ENCODE data around the gene LSM14B. TPM values are rescaled to one million over a fixed set of nuclear protein-coding genes. Genes with fewer than 3 reads are reported as not detected.

Gene LSM14B
- total RNA-seq, 1 donor from 2014 or later: 67.8 TPM

DNA sequence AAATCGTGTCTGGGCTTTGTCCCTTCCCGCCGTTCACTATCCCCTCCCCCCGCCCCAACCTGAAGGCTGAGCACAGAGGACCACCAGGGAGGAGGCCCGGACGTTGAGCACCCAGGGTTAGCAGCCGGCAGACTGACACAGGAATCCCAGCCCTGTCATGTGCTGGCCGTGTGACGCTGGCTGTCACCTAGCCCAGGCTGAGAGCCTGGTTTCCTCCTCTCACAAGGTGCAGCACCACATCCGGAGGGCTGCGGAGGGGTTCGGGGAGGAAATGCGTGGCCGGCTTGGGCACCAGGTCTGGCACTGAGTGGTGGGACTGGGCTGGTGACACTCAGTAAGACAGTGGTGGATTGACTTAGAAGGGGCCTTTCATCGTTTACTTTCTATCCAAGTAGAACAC lies 4.6 kb upstream of the LSM14B start:
- no peak for DNase-seq (ENCODE audit: extremely low spot score, unreplicated experiment)
- no peak for TF ChIP-seq CTCF (IDR thresholded peaks at IDR 0.05)
- Mint-ChIP-seq H3K9me3 (ENCODE audit: unreplicated experiment) (no peaks in the 10 kb centered on the region), H3K4me1 (ENCODE audit: unreplicated experiment) (peaks cover 8% of the 10 kb centered on the region), H3K36me3 (ENCODE audit: unreplicated experiment) (no peaks in the 10 kb centered on the region), H3K27me3 (ENCODE audit: unreplicated experiment) (peaks cover 30% of the 10 kb centered on the region), H3K27ac (ENCODE audit: unreplicated experiment) (no peak overlapping the region), H3K4me3 (ENCODE audit: unreplicated experiment) (no peak overlapping the region)

GRCh38 chr20:62118113-62119043 lies 3.9 kb upstream of the LSM14B start:
- Mint-ChIP-seq H3K36me3 (ENCODE audit: unreplicated experiment) (no peaks in the 10 kb centered on the region), H3K27me3 (ENCODE audit: unreplicated experiment) (peaks cover 30% of the 10 kb centered on the region), H3K4me1 (ENCODE audit: unreplicated experiment) (peaks cover 10% of the 10 kb centered on the region), H3K27ac (ENCODE audit: unreplicated experiment) (no peak overlapping the region), H3K4me3 (ENCODE audit: unreplicated experiment) (no peak overlapping the region), H3K9me3 (ENCODE audit: unreplicated experiment) (no peaks in the 10 kb centered on the region)
- no peak for TF ChIP-seq CTCF (IDR thresholded peaks at IDR 0.05)
- no peak for DNase-seq (ENCODE audit: extremely low spot score, unreplicated experiment)

DNA sequence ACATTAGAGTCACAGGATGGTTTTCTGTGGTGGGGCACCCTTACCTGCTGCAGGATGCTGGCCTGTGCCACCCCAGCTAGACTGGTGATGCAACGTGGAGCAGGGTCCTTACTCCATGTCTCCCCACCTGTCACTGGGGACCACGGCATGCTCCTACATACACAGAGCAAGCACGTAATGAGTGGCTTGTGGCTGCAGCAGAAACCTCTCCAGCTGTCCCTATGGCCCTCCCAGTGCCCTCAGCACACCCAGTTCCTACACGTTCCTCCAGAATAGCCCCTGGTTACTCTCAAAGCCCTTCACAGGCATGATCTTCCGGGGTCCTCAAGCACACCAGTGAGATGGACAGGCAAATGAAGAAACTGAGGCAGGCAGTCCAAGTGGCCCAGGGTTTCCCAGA lies 3.2 kb upstream of the LSM14B start:
- no peaks in the 10 kb centered on the region for H3K36me3 Mint-ChIP-seq (ENCODE audit: unreplicated experiment)
- no peak overlapping the region for H3K27ac Mint-ChIP-seq (ENCODE audit: unreplicated experiment)
- no peak for TF ChIP-seq CTCF (IDR thresholded peaks at IDR 0.05)
- H3K4me3 Mint-ChIP-seq (ENCODE audit: unreplicated experiment): no peak overlapping the region
- peaks cover 18% of the 10 kb centered on the region for H3K4me1 Mint-ChIP-seq (ENCODE audit: unreplicated experiment)
- no peak for DNase-seq (ENCODE audit: extremely low spot score, unreplicated experiment)
- peaks cover 30% of the 10 kb centered on the region for H3K27me3 Mint-ChIP-seq (ENCODE audit: unreplicated experiment)
- no peaks in the 10 kb centered on the region for H3K9me3 Mint-ChIP-seq (ENCODE audit: unreplicated experiment)

GRCh38 chr20:62119591-62120364 lies 2.5 kb upstream of the LSM14B start:
- Mint-ChIP-seq H3K27ac (ENCODE audit: unreplicated experiment) (peak overlapping the region; percentile 65), H3K9me3 (ENCODE audit: unreplicated experiment) (no peaks in the 10 kb centered on the region), H3K27me3 (ENCODE audit: unreplicated experiment) (peaks cover 30% of the 10 kb centered on the region), H3K36me3 (ENCODE audit: unreplicated experiment) (no peaks in the 10 kb centered on the region), H3K4me3 (ENCODE audit: unreplicated experiment) (peak overlapping the region; percentile 84), H3K4me1 (ENCODE audit: unreplicated experiment) (peaks cover 24% of the 10 kb centered on the region)
- TF ChIP-seq CTCF (IDR thresholded peaks at IDR 0.05): no peak
- no peak for DNase-seq (ENCODE audit: extremely low spot score, unreplicated experiment)

DNA sequence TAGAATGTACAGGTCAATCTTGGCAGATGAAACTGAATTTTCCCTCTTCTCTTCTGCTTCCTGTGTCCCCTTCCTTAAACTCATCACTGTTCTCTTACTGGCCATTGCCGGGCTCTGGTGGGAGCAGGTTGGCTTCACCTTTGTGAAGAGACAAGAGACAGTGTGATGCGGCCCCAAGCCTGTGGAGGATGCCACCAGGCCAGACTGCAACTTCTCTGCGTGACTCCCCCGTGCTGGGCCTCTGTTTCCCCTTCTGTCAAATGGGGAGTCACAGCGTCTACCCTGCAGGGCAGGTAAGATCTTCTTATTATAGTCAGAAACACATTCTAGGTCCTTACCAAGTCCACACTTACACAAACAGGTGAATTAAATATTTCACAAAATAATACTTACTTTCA lies 1.9 kb upstream of the LSM14B start:
- TF ChIP-seq CTCF (IDR thresholded peaks at IDR 0.05): no peak
- peak overlapping the region; percentile 65 for H3K27ac Mint-ChIP-seq (ENCODE audit: unreplicated experiment)
- peaks cover 25% of the 10 kb centered on the region for H3K27me3 Mint-ChIP-seq (ENCODE audit: unreplicated experiment)
- no peaks in the 10 kb centered on the region for H3K9me3 Mint-ChIP-seq (ENCODE audit: unreplicated experiment)
- H3K4me1 Mint-ChIP-seq (ENCODE audit: unreplicated experiment): peaks cover 25% of the 10 kb centered on the region
- peak overlapping the region; percentile 84 for H3K4me3 Mint-ChIP-seq (ENCODE audit: unreplicated experiment)
- peaks cover 3% of the 10 kb centered on the region for H3K36me3 Mint-ChIP-seq (ENCODE audit: unreplicated experiment)
- no peak for DNase-seq (ENCODE audit: extremely low spot score, unreplicated experiment)
